Left renal cortex interstitium (tissue), 4 donors: ENCODE measurements around the gene MCHR1. TPM values are rescaled to one million over a fixed set of nuclear protein-coding genes. Genes with fewer than 3 reads are reported as not detected.
"Not testable (repeated sequence)": the region's sequence is repeated elsewhere in the genome, so short reads cannot be mapped to it uniquely, and the experiment has no call there.

Experiments used
- DNase-seq, 4 donors: peaks; one replicate each; pipeline ENCODE4 v3.0.0-alpha.2; 2013; ENCODE audit warnings: low read depth in 4 of 4, low spot score in 2 of 4, missing footprints in 1 of 4
- polyA plus RNA-seq, 4 donors: library from polyadenylated mRNA; unstranded; fragments of 120-200 nt; gene quantifications; one replicate each; pipeline ENCODE4 v1.2.1, GENCODE V29; 2013; ENCODE audit not compliant: insufficient read length in 4 of 4

The MCHR1 gene
- polyA plus RNA-seq, 4 donors, result 0.10 to 0.44 (median 0.34) TPM

DNA sequence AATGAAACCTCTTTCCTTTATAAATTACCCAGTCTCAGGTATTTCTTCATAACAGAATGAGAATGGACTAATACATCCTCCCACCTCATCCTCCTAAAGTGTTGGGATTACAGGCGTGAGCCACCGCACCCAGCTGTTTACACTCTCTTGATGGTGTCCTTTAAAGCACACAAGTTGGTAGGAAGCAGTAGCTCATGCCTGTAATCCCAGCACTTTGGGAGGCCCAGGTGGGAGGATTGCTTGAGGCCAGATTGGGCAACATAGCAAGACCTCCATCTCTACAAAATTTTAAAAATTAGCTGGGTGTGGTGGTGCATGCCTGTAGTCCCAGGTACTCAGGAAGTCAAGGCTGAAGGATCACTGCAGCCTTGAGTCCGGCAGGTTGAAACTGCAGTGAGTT is 23.3 kb upstream of the MCHR1 start:
- DNase-seq, result not testable (repeated sequence)

DNA sequence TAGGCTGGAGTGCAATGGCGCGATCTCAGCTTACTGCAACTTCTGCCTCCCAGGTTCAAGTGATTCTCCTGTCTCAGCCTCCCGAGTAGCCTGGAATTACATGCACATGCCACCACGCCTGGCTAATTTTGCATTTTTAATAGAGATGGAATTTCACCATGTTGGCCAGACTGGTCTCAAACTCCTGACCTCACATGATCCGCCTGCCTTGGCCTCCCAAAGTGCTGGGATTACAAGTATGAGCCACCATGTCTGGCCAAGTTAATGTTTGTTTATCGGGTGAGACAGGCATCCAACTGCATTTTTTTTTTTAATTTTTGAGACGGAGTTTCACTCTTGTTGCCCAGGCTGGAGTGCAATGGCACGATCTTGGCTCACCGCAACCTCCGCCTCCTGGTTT is 22.6 kb upstream of the MCHR1 start:
- not testable (repeated sequence) for DNase-seq

DNA sequence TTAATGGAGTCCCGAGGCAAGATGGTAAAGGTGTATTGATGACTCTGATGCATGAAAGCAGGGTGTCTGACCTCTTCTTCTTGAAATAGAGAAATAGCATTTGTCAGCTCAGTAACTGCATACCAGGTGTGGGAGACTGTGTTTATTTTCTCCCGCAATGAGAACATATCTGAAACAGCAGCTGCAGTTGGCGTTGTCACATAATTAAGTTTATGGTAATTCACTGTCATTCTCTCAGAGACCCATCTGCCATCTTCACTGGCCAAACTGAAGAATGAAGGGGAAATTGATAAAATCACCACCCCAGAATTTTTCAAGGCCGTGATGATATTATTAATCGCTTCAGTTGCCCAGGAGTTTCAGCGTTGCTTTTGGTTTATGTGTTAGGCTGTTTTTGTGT is 20.1 kb upstream of the MCHR1 start:
- DNase-seq, result no peak

GRCh38 chr22:40660730-40661129 is 18.6 kb upstream of the MCHR1 start:
- DNase-seq, result no peak

DNA sequence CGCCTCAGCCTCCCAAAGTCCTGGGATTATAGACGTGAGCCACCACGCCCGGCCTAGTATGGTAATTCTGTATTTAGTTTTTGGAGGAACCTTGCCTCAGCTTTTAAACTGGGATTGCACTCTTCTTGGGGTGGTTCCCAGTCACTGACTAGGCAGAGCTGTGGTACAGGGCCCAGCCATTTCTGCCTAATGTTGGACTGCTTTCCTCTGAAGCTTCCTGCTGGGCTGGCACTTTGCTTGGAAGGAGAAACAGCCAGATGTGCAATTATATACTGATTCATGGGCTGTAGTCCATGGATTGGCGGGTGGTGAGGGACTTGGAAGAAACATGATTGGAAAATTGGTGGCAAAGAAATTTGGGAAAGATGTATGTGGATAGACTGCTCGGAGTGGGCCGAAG is 17.6 kb upstream of the MCHR1 start:
- no peak for DNase-seq

DNA sequence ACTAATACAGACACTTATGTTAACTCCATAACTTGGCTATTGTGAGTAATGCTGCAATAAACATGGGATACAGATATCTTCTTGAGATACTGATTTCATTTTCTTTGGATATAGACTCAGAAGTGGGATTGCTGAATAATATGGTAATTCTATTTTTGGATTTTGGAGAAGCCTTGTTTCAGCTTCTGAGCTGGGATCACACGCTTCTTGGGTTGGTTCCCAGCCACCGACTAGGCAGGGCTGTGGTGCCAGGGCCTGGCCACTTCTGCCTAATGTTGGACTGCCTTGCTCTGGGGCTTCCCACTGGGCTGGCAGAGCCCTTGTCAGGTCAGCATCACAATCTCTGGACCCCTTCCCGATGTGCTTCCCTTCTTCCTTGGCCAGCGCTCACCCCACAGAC is 14.0 kb upstream of the MCHR1 start:
- no peak for DNase-seq

GRCh38 chr22:40666151-40666848 is 13.0 kb upstream of the MCHR1 start:
- peak in 2 of 4 donors; percentile 61 to 70 for DNase-seq

GRCh38 chr22:40668611-40669411 is 10.5 kb upstream of the MCHR1 start:
- DNase-seq, result no peak

- no peak for DNase-seq
Measured at GRCh38 chr22:40670058-40670457, 9.2 kb upstream of the MCHR1 start.

- no peak for DNase-seq
Measured at GRCh38 chr22:40671369-40671768, 7.9 kb upstream of the MCHR1 start.

- DNase-seq, result no peak
Measured at GRCh38 chr22:40671796-40672360, 7.4 kb upstream of the MCHR1 start.

DNA sequence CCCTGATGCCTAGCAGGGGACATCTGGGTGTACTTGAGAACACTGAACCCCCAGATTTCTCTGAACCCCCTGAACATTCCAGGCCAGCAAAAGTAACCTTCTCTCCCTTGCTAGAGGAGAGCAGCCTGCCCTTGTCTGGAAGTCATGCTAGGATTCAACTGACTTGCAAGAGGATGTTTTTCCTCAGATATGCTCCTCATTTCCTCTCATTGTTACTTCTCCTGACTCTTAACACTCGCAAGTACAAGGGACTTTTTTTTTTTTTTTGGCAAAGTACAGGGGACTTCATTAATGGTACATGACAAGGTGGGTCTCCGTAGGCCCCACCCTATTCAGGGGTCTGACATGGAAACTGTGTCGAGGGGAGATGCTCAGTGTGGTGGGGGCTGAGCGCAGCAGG is 6.3 kb upstream of the MCHR1 start:
- DNase-seq, result no peak

DNA sequence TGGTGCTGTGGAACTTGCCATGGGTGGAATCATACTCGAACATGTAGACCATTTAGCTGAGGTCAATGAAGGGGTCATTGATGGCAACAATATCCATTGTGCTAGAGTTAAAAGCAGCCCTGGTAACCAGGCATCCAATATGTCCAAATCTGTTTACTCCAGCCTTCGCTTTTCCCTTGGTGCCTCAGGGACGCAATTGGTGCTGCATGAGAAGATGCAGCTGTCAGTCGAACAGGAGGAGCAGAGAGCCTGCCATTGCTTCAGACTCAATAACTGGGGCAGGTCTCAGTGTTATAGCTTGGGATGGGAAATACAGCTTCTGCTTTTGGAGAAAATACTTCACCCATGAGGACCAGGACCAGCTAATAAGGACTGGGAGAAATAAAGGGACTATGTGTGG is 5.0 kb upstream of the MCHR1 start:
- no peak for DNase-seq

DNA sequence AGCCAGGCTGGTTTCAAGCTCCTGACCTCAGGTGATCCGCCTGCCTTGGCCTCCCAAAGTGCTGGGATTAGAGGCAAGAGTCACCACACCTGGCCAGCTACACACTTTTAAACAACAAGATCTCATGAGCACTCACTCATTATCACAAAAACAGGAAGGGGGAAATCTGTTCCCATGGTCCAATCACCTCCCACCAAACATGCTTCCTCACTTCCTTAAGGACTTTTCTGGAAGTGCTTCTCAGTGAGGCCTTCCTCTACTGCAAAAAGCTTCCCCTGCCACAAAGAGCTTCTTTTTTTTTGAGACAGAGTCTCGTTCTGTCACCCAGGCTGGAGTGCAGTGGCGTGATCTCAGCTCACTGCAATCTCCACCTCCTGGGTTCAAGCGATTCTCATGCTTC is 3.1 kb upstream of the MCHR1 start:
- not testable (repeated sequence) for DNase-seq

DNA sequence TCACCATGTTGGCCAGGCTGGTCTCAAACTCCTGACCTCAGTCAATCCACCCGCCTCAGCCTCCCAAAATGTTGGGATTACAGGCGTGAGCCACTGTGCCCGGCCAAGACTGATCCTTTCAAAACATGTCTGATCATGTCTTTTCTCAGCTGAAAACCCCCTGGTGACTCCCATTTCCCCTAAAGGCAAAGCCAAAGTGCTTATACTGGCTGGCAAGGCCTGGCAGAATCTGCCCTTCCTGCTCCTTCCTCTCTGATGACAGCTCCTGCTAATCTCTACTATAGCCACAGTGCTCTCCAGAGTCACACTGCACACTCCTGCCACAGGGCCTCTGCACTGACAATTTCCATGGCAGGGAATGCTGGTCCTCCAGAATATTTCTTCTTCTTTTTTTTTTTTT is 2.6 kb upstream of the MCHR1 start:
- no peak for DNase-seq

DNA sequence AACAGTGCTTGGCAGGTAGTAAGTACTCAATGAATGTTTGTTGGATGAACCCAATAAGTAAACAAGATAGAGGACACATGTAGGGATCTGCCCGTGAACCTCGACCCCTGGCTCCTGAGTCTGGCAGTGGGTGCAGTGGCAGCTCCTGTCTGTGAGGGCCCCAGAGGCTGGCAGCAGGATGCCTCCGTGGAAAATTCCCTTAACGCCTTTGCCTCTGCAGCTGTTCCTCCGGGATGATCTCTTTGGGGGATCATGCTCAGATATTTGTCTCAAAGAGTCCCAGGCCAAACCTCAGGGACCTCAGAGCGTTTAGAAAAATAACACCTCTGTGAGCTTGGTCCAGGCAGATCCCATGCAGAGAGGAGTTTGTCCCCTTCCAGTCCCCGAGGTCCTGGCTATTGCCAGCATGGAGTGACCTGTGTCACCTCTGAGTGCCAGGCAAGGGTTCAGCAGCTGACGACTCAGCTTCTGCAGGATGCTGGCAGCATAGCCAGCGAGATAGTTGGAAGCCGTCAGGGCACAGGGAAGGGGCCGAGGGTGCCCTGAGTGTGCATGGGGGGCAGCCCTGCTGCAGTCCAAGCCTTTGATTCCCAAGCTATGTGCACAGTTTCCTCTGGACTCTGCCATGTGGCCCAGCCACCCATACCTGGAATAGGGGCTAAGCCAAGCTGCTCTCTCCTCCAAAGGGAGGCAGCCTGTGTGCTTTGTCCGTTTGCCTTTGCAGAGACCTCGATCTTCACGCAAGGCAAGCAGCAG is 613 bp upstream of the MCHR1 start:
- DNase-seq, result no peak

- no peak for DNase-seq
Measured at GRCh38 chr22:40679964-40680818, 907 bp downstream of the MCHR1 start.

GRCh38 chr22:40680819-40681183 is 1.5 kb downstream of the MCHR1 start:
- no peak for DNase-seq

GRCh38 chr22:40681451-40681850 is 2.2 kb downstream of the MCHR1 start:
- DNase-seq, result no peak

GRCh38 chr22:40684728-40685127 is 5.4 kb downstream of the MCHR1 start:
- no peak for DNase-seq
